GM19023 (cell line): ENCODE results near the gene TTL.
"Not testable (repeated sequence)": the region's sequence is repeated elsewhere in the genome, so short reads cannot be mapped to it uniquely, and the experiment has no call there.

ENCODE experiments used
- ATAC-seq: cut with Tn5 transposase; IDR thresholded peaks from one replicate; pipeline ENCODE4 v1.9.1; 2021; ENCODE audit warnings: mild to moderate bottlenecking, moderate library complexity; ENCODE audit not compliant: unreplicated experiment

Gene TTL

GRCh38 chr2:112481528-112482233 lies at the start of gene TTL:
TTL (plus strand) TSS chr2:112482156; CDS start chr2:112482345, 189 bp downstream.
- ATAC-seq = peak; percentile 76

- not testable (repeated sequence) for ATAC-seq
Observed at GRCh38 chr2:112432390-112432734, 49.6 kb upstream of the TTL start.

- ATAC-seq = peak; percentile 34
Observed at GRCh38 chr2:112432735-112433479, 49.0 kb upstream of the TTL start.

- peak; percentile 97 for ATAC-seq
Observed at GRCh38 chr2:112433480-112433879, 48.5 kb upstream of the TTL start, which contains the start of gene RGPD8. RGPD8 (minus strand) TSS chr2:112433645; CDS start chr2:112433453, 192 bp downstream.

- no peak for ATAC-seq
Observed at GRCh38 chr2:112433932-112434730, 47.8 kb upstream of the TTL start.

- ATAC-seq = not testable (repeated sequence)
Observed at GRCh38 chr2:112434890-112435715, 46.9 kb upstream of the TTL start.

GRCh38 chr2:112435716-112436431 lies 46.1 kb upstream of the TTL start:
- ATAC-seq = not testable (repeated sequence)

- not testable (repeated sequence) for ATAC-seq
Observed at GRCh38 chr2:112436993-112437392, 45.0 kb upstream of the TTL start.

- ATAC-seq = not testable (repeated sequence)
Observed at GRCh38 chr2:112437405-112437831, 44.5 kb upstream of the TTL start.

GRCh38 chr2:112438603-112439261 lies 43.2 kb upstream of the TTL start:
- ATAC-seq = not testable (repeated sequence)

GRCh38 chr2:112444256-112444655 lies 37.7 kb upstream of the TTL start:
- not testable (repeated sequence) for ATAC-seq

- no peak for ATAC-seq
Observed at GRCh38 chr2:112449854-112450253, 32.1 kb upstream of the TTL start.

- ATAC-seq = no peak
Observed at GRCh38 chr2:112451317-112451716, 30.6 kb upstream of the TTL start.

GRCh38 chr2:112454586-112454985 lies 27.4 kb upstream of the TTL start:
- no peak for ATAC-seq

GRCh38 chr2:112459372-112459771 lies 22.6 kb upstream of the TTL start:
- ATAC-seq = no peak

- ATAC-seq = no peak
Observed at GRCh38 chr2:112462178-112462577, 19.8 kb upstream of the TTL start.

GRCh38 chr2:112463256-112463655 lies 18.7 kb upstream of the TTL start:
- ATAC-seq = no peak

GRCh38 chr2:112465382-112465781 lies 16.6 kb upstream of the TTL start:
- no peak for ATAC-seq

- ATAC-seq = no peak
Observed at GRCh38 chr2:112472547-112473263, 9.3 kb upstream of the TTL start.
